ENCODE measurements around the gene ACTN4.

- TF ChIP-seq CTCF (IDR thresholded peaks at IDR 0.05; ENCODE audit: low read depth, low read length), result no peak
- TF ChIP-seq POLR2A (IDR thresholded peaks at IDR 0.05; ENCODE audit: extremely low read depth, insufficient read length), result no peak
- TF ChIP-seq MAX (IDR thresholded peaks at IDR 0.05; ENCODE audit: low read depth, low read length), result no peak
- no peak for TF ChIP-seq MYC (IDR thresholded peaks at IDR 0.05; ENCODE audit: low read depth, low read length)
Observed at GRCh38 chr19:38730731-38731589, 83.5 kb downstream of the ACTN4 start.

Measured in NB4 (cell line).